ENCODE data around the gene ZNRD2. TPM values are rescaled to one million over a fixed set of nuclear protein-coding genes. Genes with fewer than 3 reads are reported as not detected.

ZNRD2 gene
- polyA plus RNA-seq, 4 donors, result 27.7 to 49.2 (median 35.0) TPM

DNA sequence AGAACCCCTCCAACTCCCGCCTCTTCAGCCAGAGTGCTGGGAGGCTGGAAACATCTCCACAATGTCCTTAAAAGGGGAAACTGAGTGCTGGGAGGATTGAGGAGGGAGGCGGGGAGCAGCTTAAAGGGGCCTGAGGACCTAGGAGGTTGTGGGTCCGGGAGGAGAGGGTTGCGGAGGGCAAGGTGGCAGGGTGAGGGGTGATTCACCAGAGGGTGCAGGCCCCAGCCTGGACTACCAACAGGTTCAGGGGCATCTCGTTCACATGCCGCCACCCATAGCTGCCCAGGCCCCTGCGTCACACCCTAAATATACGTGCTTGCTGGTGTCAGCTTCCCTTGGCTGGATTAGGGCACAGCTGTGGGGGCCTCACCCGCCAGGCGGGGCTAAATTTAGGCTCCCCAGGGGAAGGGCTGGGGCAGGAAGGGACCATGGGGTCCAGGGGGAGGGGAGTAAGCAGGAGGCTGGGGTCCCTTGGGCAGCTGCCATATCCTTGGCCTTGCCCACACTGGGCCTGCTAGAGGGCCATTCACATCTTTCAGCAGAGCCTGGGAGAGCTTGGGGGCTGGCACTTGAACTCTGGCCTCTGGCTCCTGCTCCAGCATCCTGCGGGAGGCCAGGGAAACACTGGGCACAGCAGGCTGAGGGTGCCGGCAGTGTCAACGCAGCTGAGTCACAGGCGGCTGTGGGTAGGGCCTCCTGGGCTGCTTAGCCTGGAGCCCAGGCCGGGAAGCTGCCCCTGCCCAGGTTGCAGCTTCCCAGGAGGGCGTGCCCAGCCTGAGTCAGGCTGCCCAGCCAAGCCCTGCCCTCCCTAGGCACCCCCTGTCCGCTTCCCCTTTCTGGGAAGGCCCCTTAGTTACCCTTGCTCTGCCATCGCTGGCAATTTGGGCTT, 6.8 kb downstream of the ZNRD2 start:
- peak overlapping the region; percentile 68 to 87 (median 81) for H3K27ac ChIP-seq (ENCODE audit: low read depth in 1 of 3, low read length in 2 of 3)
- no peaks in the 10 kb centered on the region for H3K9me3 ChIP-seq (ENCODE audit: control insufficient read depth in 2 of 2, insufficient read depth in 1 of 2, low read depth in 1 of 2, low read length in 1 of 2)
- peak overlapping the region; percentile 30 to 94 (median 63) for H3K4me3 ChIP-seq (ENCODE audit: low read depth in 1 of 3, low read length in 3 of 3)
- peaks cover 4 to 59% (median 15%) of the 10 kb centered on the region in 3 donors for H3K4me1 ChIP-seq (ENCODE audit: control insufficient read depth in 3 of 3, insufficient read depth in 2 of 3, low read depth in 1 of 3, low read length in 2 of 3)
- FAIRE-seq (no peak), DNase-seq (peak; percentile 68 to 89)
- 25 to 28% (median 27%) methylated on average over 18 of the region's 18 CpGs for WGBS, 3 donors
- no peaks in the 10 kb centered on the region for H3K27me3 ChIP-seq (ENCODE audit: control insufficient read depth in 3 of 3, insufficient read depth in 3 of 3, low read length in 3 of 3)
- H3K36me3 ChIP-seq (ENCODE audit: control insufficient read depth in 3 of 3, insufficient read depth in 2 of 3, low read depth in 1 of 3, low read length in 3 of 3), result peaks cover 4 to 52% (median 9%) of the 10 kb centered on the region in 3 donors

DNA sequence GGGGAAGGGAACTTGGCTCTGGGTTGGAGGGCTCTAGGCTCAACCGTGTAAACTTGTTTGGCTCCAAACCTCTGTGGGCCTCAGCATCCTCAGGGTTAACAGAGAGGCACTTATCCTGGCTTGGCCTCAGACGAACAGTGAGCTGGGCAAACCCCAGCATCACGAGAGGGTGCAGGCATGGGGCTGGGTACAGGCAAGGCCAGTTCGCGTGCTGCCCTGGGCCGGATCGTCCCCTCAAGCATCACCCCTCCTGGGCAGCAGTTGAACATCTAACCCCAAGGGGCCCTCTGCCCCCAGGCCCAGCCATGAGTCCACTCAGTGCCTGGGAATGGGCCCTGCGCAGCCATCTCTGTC, 7.5 kb downstream of the ZNRD2 start:
- no peaks in the 10 kb centered on the region for H3K27me3 ChIP-seq (ENCODE audit: control insufficient read depth in 3 of 3, insufficient read depth in 3 of 3, low read length in 3 of 3)
- peak overlapping the region in 2 of 3 donors; percentile 27 to 63 for H3K4me3 ChIP-seq (ENCODE audit: low read depth in 1 of 3, low read length in 3 of 3)
- H3K27ac ChIP-seq (ENCODE audit: low read depth in 1 of 3, low read length in 2 of 3), result peak overlapping the region; percentile 68 to 87 (median 81)
- H3K9me3 ChIP-seq (ENCODE audit: control insufficient read depth in 2 of 2, insufficient read depth in 1 of 2, low read depth in 1 of 2, low read length in 1 of 2), result no peaks in the 10 kb centered on the region
- FAIRE-seq, result no peak
- peaks cover 4 to 59% (median 15%) of the 10 kb centered on the region in 3 donors for H3K4me1 ChIP-seq (ENCODE audit: control insufficient read depth in 3 of 3, insufficient read depth in 2 of 3, low read depth in 1 of 3, low read length in 2 of 3)
- H3K36me3 ChIP-seq (ENCODE audit: control insufficient read depth in 3 of 3, insufficient read depth in 2 of 3, low read depth in 1 of 3, low read length in 3 of 3), result peaks cover 4 to 58% (median 9%) of the 10 kb centered on the region in 3 donors
- DNase-seq, result no peak
- WGBS, 3 donors, result 45 to 60% (median 52%) methylated on average over 8 of the region's 8 CpGs

DNA sequence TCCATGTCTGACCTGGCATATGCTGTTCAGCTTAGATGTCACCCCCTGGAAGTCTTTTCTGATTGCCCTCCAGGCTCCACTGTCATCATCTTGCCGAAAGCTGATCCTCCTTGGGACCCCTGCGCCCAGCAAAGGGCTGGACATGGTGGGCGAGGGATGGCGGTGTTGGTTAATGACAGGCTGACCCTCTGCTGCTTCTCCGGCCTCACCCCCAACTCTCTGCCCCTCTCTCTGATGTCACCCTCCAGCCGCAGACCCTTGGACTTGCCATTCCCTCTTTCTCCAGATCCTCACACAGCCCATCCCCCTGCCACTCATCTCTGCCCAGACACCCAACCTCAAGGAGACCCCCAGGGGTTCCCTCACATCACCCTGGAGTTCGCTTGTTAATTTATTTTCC, 7.9 kb downstream of the ZNRD2 start:
- Histone ChIP-seq H3K27ac (ENCODE audit: low read depth in 1 of 3, low read length in 2 of 3) (peak overlapping the region; percentile 68 to 87 (median 81)), H3K4me1 (ENCODE audit: control insufficient read depth in 3 of 3, insufficient read depth in 2 of 3, low read depth in 1 of 3, low read length in 2 of 3) (peaks cover 4 to 58% (median 15%) of the 10 kb centered on the region in 3 donors), H3K36me3 (ENCODE audit: control insufficient read depth in 3 of 3, insufficient read depth in 2 of 3, low read depth in 1 of 3, low read length in 3 of 3) (peaks cover 4 to 62% (median 9%) of the 10 kb centered on the region in 3 donors), H3K27me3 (ENCODE audit: control insufficient read depth in 3 of 3, insufficient read depth in 3 of 3, low read length in 3 of 3) (peaks cover 0 to 2% (median 0%) of the 10 kb centered on the region in 3 donors), H3K9me3 (ENCODE audit: control insufficient read depth in 2 of 2, insufficient read depth in 1 of 2, low read depth in 1 of 2, low read length in 1 of 2) (no peaks in the 10 kb centered on the region), H3K4me3 (ENCODE audit: low read depth in 1 of 3, low read length in 3 of 3) (peak overlapping the region in 2 of 3 donors; percentile 2 to 27)
- FAIRE-seq (no peak), DNase-seq (no peak)
- WGBS, 3 donors, result 88 to 95% (median 92%) methylated on average over 7 of the region's 7 CpGs

DNA sequence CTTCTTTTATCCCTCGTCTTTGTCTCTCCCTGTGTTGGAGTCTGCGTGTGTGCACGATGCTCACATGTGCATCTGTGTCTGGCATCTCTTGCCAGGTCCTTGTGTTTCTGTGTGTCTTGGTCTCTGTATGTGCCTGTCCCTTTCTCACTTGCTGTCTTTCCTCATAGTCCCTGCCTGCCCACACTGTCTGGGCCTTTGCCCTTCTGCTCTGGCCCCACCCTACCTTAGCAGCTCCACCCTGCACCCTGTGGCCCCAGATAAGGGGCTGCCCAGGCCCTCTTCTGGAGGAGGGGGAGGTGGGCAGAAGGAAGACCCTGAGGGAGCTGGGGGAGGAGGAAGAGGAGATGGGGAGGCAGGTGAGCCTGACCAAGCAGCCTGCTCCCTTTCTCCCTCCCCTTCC, 8.4 kb downstream of the ZNRD2 start:
- Histone ChIP-seq H3K27ac (ENCODE audit: low read depth in 1 of 3, low read length in 2 of 3) (peak overlapping the region; percentile 35 to 81 (median 68)), H3K4me1 (ENCODE audit: control insufficient read depth in 3 of 3, insufficient read depth in 2 of 3, low read depth in 1 of 3, low read length in 2 of 3) (peaks cover 4 to 54% (median 15%) of the 10 kb centered on the region in 3 donors), H3K4me3 (ENCODE audit: low read depth in 1 of 3, low read length in 3 of 3) (peak overlapping the region in 1 of 3 donors; percentile 2), H3K36me3 (ENCODE audit: control insufficient read depth in 3 of 3, insufficient read depth in 2 of 3, low read depth in 1 of 3, low read length in 3 of 3) (peaks cover 4 to 62% (median 9%) of the 10 kb centered on the region in 3 donors), H3K27me3 (ENCODE audit: control insufficient read depth in 3 of 3, insufficient read depth in 3 of 3, low read length in 3 of 3) (peaks cover 0 to 4% (median 0%) of the 10 kb centered on the region in 3 donors), H3K9me3 (ENCODE audit: control insufficient read depth in 2 of 2, insufficient read depth in 1 of 2, low read depth in 1 of 2, low read length in 1 of 2) (no peaks in the 10 kb centered on the region)
- WGBS, 3 donors, result 42 to 65% (median 46%) methylated on average over 3 of the region's 3 CpGs
- peak; percentile 56 to 70 for DNase-seq
- no peak for FAIRE-seq

DNA sequence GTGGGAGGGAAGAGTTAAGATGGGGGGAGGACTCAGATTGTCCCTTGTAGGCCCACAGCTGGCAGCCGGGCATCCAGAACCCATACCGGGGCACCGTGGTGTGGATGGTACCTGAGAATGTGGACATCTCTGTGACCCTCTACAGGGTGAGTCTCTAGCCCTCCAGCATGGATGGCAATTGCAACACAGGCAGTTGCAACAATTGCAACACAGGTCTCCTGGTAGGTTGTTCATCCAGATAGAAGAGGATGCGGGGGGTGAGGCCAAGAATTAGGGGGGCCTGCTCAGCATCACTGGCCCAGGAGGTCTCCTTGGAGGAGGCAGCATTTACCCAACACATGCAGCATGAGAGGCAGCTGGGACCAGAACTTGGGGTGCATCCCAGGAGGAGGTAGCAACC, 9.0 kb downstream of the ZNRD2 start:
- FAIRE-seq (no peak), DNase-seq (no peak)
- Histone ChIP-seq H3K27me3 (ENCODE audit: control insufficient read depth in 3 of 3, insufficient read depth in 3 of 3, low read length in 3 of 3) (peaks cover 0 to 10% (median 0%) of the 10 kb centered on the region in 3 donors), H3K36me3 (ENCODE audit: control insufficient read depth in 3 of 3, insufficient read depth in 2 of 3, low read depth in 1 of 3, low read length in 3 of 3) (peaks cover 4 to 66% (median 9%) of the 10 kb centered on the region in 3 donors), H3K4me1 (ENCODE audit: control insufficient read depth in 3 of 3, insufficient read depth in 2 of 3, low read depth in 1 of 3, low read length in 2 of 3) (peaks cover 4 to 54% (median 15%) of the 10 kb centered on the region in 3 donors), H3K4me3 (ENCODE audit: low read depth in 1 of 3, low read length in 3 of 3) (no peak overlapping the region), H3K27ac (ENCODE audit: low read depth in 1 of 3, low read length in 2 of 3) (no peak overlapping the region), H3K9me3 (ENCODE audit: control insufficient read depth in 2 of 2, insufficient read depth in 1 of 2, low read depth in 1 of 2, low read length in 1 of 2) (no peaks in the 10 kb centered on the region)
- 84 to 95% (median 89%) methylated on average over 4 of the region's 4 CpGs for WGBS, 3 donors

DNA sequence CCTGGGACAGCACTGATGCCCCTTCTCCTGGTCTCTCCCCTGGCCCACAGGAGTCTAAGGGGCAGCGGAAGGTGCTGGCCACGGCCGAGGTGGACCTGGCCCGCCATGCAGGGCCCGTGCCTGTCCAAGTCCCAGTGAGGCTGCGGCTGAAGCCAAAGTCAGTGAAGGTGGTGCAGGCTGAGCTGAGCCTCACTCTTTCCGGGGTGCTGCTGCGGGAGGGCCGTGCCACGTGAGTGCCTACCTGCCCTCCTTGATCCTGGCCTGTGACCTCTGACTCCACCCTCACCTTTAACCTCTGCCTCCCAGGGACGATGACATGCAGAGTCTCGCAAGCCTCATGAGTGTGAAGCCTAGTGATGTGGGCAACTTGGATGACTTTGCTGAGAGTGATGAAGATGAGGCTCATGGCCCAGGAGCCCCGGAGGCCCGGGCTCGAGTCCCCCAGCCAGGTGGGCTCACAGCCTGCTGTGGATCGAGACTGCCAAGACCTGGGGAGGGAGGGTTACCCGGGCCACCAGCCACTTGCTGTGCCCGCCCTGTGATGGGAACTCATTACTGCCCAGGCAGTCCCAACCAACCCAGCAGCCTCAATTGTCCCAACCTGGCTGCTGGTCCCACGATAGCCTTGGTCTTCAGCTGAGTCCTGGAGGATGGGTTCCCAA, 9.9 kb downstream of the ZNRD2 start:
- Histone ChIP-seq H3K27me3 (ENCODE audit: control insufficient read depth in 3 of 3, insufficient read depth in 3 of 3, low read length in 3 of 3) (peaks cover 0 to 17% (median 0%) of the 10 kb centered on the region in 3 donors), H3K36me3 (ENCODE audit: control insufficient read depth in 3 of 3, insufficient read depth in 2 of 3, low read depth in 1 of 3, low read length in 3 of 3) (peaks cover 4 to 70% (median 9%) of the 10 kb centered on the region in 3 donors), H3K4me1 (ENCODE audit: control insufficient read depth in 3 of 3, insufficient read depth in 2 of 3, low read depth in 1 of 3, low read length in 2 of 3) (peaks cover 4 to 52% (median 15%) of the 10 kb centered on the region in 3 donors), H3K9me3 (ENCODE audit: control insufficient read depth in 2 of 2, insufficient read depth in 1 of 2, low read depth in 1 of 2, low read length in 1 of 2) (no peaks in the 10 kb centered on the region), H3K4me3 (ENCODE audit: low read depth in 1 of 3, low read length in 3 of 3) (no peak overlapping the region), H3K27ac (ENCODE audit: low read depth in 1 of 3, low read length in 2 of 3) (no peak overlapping the region)
- no peak for DNase-seq
- WGBS, 3 donors, result 92 to 95% (median 94%) methylated on average over 18 to 19 of the region's 19 CpGs
- FAIRE-seq, result no peak

DNA sequence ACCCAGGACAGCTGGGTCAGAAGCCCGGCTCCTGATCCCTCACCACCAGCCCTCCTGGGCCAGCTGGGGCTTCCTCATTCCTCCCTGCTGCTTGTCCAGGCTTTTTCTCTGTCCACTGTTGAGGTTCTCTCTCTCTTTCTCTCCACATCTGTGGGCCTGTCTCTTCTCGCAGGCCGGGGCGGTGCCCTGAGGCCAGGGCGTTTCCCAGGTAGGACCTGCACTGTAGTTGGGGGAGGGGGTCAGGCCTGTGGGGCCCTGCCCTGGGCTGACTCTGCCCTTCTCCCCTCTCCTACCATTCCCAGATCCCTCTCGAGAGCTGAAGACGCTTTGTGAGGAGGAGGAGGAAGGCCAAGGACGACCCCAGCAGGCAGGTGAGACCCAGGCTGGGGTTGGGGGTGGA, 10.5 kb downstream of the ZNRD2 start:
- no peak for DNase-seq
- H3K4me1 ChIP-seq (ENCODE audit: control insufficient read depth in 3 of 3, insufficient read depth in 2 of 3, low read depth in 1 of 3, low read length in 2 of 3), result peaks cover 4 to 50% (median 15%) of the 10 kb centered on the region in 3 donors
- peaks cover 4 to 74% (median 9%) of the 10 kb centered on the region in 3 donors for H3K36me3 ChIP-seq (ENCODE audit: control insufficient read depth in 3 of 3, insufficient read depth in 2 of 3, low read depth in 1 of 3, low read length in 3 of 3)
- H3K4me3 ChIP-seq (ENCODE audit: low read depth in 1 of 3, low read length in 3 of 3), result no peak overlapping the region
- peaks cover 0 to 22% (median 0%) of the 10 kb centered on the region in 3 donors for H3K27me3 ChIP-seq (ENCODE audit: control insufficient read depth in 3 of 3, insufficient read depth in 3 of 3, low read length in 3 of 3)
- WGBS, 3 donors, result 91 to 97% (median 97%) methylated on average over 8 of the region's 8 CpGs
- H3K27ac ChIP-seq (ENCODE audit: low read depth in 1 of 3, low read length in 2 of 3), result peak overlapping the region in 1 of 3 donors; percentile 9
- H3K9me3 ChIP-seq (ENCODE audit: control insufficient read depth in 2 of 2, insufficient read depth in 1 of 2, low read depth in 1 of 2, low read length in 1 of 2), result no peaks in the 10 kb centered on the region
- FAIRE-seq, result no peak

DNA sequence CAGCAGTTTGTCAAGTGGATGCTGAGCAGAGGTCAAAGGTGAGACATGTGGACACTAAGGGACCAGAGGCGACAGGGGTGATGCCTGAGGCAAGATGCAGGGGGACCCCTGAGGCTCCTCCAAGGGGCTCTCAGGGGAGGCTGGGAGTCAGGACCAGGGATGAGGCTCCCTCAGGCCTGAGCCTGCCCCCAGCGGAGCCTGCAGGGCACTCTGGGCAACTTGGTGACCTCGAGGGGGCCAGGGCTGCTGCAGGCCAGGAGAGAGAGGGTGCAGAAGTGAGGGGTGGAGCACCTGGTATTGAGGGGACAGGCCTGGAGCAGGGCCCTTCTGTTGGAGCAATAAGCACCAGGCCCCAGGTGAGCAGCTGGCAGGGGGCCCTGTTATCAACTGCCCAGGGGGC, 11.7 kb downstream of the ZNRD2 start:
- Histone ChIP-seq H3K27me3 (ENCODE audit: control insufficient read depth in 3 of 3, insufficient read depth in 3 of 3, low read length in 3 of 3) (peaks cover 0 to 23% (median 0%) of the 10 kb centered on the region in 3 donors), H3K4me1 (ENCODE audit: control insufficient read depth in 3 of 3, insufficient read depth in 2 of 3, low read depth in 1 of 3, low read length in 2 of 3) (peaks cover 4 to 42% (median 13%) of the 10 kb centered on the region in 3 donors), H3K9me3 (ENCODE audit: control insufficient read depth in 2 of 2, insufficient read depth in 1 of 2, low read depth in 1 of 2, low read length in 1 of 2) (no peaks in the 10 kb centered on the region), H3K4me3 (ENCODE audit: low read depth in 1 of 3, low read length in 3 of 3) (no peak overlapping the region), H3K36me3 (ENCODE audit: control insufficient read depth in 3 of 3, insufficient read depth in 2 of 3, low read depth in 1 of 3, low read length in 3 of 3) (peaks cover 4 to 85% (median 9%) of the 10 kb centered on the region in 3 donors), H3K27ac (ENCODE audit: low read depth in 1 of 3, low read length in 2 of 3) (no peak overlapping the region)
- DNase-seq (no peak), FAIRE-seq (no peak)
- WGBS, 3 donors, result 90 to 97% (median 92%) methylated on average over 3 of the region's 3 CpGs

Data from small intestine (tissue), 7 donors.